ENCODE measurements around the gene FGD1.

Gene FGD1

GRCh38 chrX:54442790-54443189 is 53.2 kb downstream of the FGD1 start:
- H3K36me3 ChIP-seq (ENCODE audit: insufficient read depth): no peaks in the 10 kb centered on the region
- H4K20me1 ChIP-seq (ENCODE audit: insufficient read depth): no peaks in the 10 kb centered on the region
- no peak overlapping the region for H3K4me2 ChIP-seq

GRCh38 chrX:54439960-54440871 is 55.8 kb downstream of the FGD1 start, which contains the start of gene TSR2:
Gene TSR2, plus strand, starts transcription at chrX:54440404. Its CDS starts 18 bp downstream, at chrX:54440422.
- H3K79me2 ChIP-seq (ENCODE audit: insufficient read depth, low read depth): peaks cover 43% of the 10 kb centered on the region
- H3K4me3 ChIP-seq (IDR thresholded peaks at IDR 0.05; ENCODE audit: insufficient read depth, low read depth, low read length): no peak within 1 kb of the TSS
- H2AFZ ChIP-seq (ENCODE audit: low read depth): peak within 1 kb of the TSS; percentile 61
- peak within 1 kb of the TSS; percentile 31 for H3K27ac ChIP-seq
- H3K9ac ChIP-seq: peak within 1 kb of the TSS; percentile 82
- peak within 1 kb of the TSS; percentile 92 for H3K4me2 ChIP-seq
- TF ChIP-seq, protein P1, sequence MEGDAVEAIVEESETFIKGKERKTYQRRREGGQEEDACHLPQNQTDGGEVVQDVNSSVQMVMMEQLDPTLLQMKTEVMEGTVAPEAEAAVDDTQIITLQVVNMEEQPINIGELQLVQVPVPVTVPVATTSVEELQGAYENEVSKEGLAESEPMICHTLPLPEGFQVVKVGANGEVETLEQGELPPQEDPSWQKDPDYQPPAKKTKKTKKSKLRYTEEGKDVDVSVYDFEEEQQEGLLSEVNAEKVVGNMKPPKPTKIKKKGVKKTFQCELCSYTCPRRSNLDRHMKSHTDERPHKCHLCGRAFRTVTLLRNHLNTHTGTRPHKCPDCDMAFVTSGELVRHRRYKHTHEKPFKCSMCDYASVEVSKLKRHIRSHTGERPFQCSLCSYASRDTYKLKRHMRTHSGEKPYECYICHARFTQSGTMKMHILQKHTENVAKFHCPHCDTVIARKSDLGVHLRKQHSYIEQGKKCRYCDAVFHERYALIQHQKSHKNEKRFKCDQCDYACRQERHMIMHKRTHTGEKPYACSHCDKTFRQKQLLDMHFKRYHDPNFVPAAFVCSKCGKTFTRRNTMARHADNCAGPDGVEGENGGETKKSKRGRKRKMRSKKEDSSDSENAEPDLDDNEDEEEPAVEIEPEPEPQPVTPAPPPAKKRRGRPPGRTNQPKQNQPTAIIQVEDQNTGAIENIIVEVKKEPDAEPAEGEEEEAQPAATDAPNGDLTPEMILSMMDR (conservative IDR thresholded peaks at IDR 0.05; ENCODE audit: low read depth, low read length): no peak; the same call in 1 of the 2 replicates
- H3K36me3 ChIP-seq (ENCODE audit: insufficient read depth): no peaks in the 10 kb centered on the region
- H3K27me3 ChIP-seq (ENCODE audit: insufficient read depth, low read depth): no peaks in the 10 kb centered on the region
- no peaks in the 10 kb centered on the region for H4K20me1 ChIP-seq (ENCODE audit: insufficient read depth)
- peaks cover 45% of the 10 kb centered on the region for H3K4me1 ChIP-seq (ENCODE audit: low read depth, poor library complexity, severe bottlenecking)

More at GRCh38 chrX:54442790-54443189, 53.2 kb downstream of the FGD1 start:
- Histone ChIP-seq H3K4me1 (ENCODE audit: low read depth, poor library complexity, severe bottlenecking) (peaks cover 28% of the 10 kb centered on the region), H3K79me2 (ENCODE audit: insufficient read depth, low read depth) (peaks cover 43% of the 10 kb centered on the region), H3K9ac (no peak overlapping the region), H3K4me3 (IDR thresholded peaks at IDR 0.05; ENCODE audit: insufficient read depth, low read depth, low read length) (no peak overlapping the region), H3K27me3 (ENCODE audit: insufficient read depth, low read depth) (no peaks in the 10 kb centered on the region), H2AFZ (ENCODE audit: low read depth) (no peak overlapping the region), H3K27ac (no peak overlapping the region)
- TF ChIP-seq, protein P1 (conservative IDR thresholded peaks at IDR 0.05; ENCODE audit: low read depth, low read length): no peak

GRCh38 chrX:54435121-54435520 is 60.9 kb downstream of the FGD1 start:
- Histone ChIP-seq H3K4me3 (IDR thresholded peaks at IDR 0.05; ENCODE audit: insufficient read depth, low read depth, low read length) (no peak overlapping the region), H3K4me1 (ENCODE audit: low read depth, poor library complexity, severe bottlenecking) (peaks cover 66% of the 10 kb centered on the region), H3K36me3 (ENCODE audit: insufficient read depth) (no peaks in the 10 kb centered on the region), H2AFZ (ENCODE audit: low read depth) (peak overlapping the region; percentile 45; the same call in 1 of the 2 replicates), H3K79me2 (ENCODE audit: insufficient read depth, low read depth) (peaks cover 6% of the 10 kb centered on the region; the same call in 1 of the 2 replicates), H3K4me2 (peak overlapping the region; percentile 58), H3K9ac (peak overlapping the region; percentile 4; the same call in 1 of the 2 replicates), H3K27ac (peak overlapping the region; percentile 60), H4K20me1 (ENCODE audit: insufficient read depth) (no peaks in the 10 kb centered on the region), H3K27me3 (ENCODE audit: insufficient read depth, low read depth) (no peaks in the 10 kb centered on the region)
- TF ChIP-seq, protein P1 (conservative IDR thresholded peaks at IDR 0.05; ENCODE audit: low read depth, low read length): no peak

DNA sequence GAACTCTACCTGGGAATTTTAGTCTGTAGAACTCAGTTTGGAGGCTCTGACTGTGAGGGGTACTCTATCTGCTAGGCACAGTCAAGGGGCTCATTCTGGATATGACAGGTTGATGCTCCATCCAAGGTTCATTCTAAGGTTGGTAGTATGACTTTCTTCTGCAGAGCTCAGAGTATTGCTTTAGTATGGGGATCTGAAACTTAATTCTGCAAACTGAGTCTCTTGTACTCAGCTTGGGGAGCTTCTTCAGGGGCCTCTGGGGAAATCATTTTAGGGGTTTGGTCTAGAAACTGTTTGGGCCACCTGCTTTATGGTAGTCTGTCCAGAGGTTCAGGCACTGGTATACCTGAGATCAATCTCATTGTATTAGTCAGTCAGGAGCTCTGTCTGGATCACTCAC is 65.5 kb downstream of the FGD1 start:
- peaks cover 87% of the 10 kb centered on the region for H3K4me1 ChIP-seq (ENCODE audit: low read depth, poor library complexity, severe bottlenecking)
- no peak overlapping the region for H3K4me3 ChIP-seq (IDR thresholded peaks at IDR 0.05; ENCODE audit: insufficient read depth, low read depth, low read length)
- H3K36me3 ChIP-seq (ENCODE audit: insufficient read depth): no peaks in the 10 kb centered on the region
- H3K9ac ChIP-seq: no peak overlapping the region
- H4K20me1 ChIP-seq (ENCODE audit: insufficient read depth): no peaks in the 10 kb centered on the region
- no peaks in the 10 kb centered on the region for H3K79me2 ChIP-seq (ENCODE audit: insufficient read depth, low read depth)
- H3K4me2 ChIP-seq: peak overlapping the region; percentile 25
- TF ChIP-seq, protein P1 (conservative IDR thresholded peaks at IDR 0.05; ENCODE audit: low read depth, low read length): no peak
- no peaks in the 10 kb centered on the region for H3K27me3 ChIP-seq (ENCODE audit: insufficient read depth, low read depth)
- H2AFZ ChIP-seq (ENCODE audit: low read depth): no peak overlapping the region
- H3K27ac ChIP-seq: peak overlapping the region; percentile 29; the same call in 1 of the 2 replicates

Measured in KMS-11 (cell line).